Fibroblast of villous mesenchyme (primary cell): Measurements from ENCODE around the gene NIP7. TPM values are rescaled to one million over a fixed set of nuclear protein-coding genes. Genes with fewer than 3 reads are reported as not detected.

Source experiments
- DNase-seq: peaks from one replicate; pipeline ENCODE4 v3.0.0-alpha.2; 2010; ENCODE audit warnings: low read depth
- H3K4me3 ChIP-seq: 2 replicates; pipeline ENCODE4 v1.5.1; 2011; ENCODE audit warnings: low read depth, mild to moderate bottlenecking, low read length
- CTCF ChIP-seq: IDR thresholded peaks from 2 replicates; pipeline ENCODE4 v1.5.1; 2012; ENCODE audit warnings: low read depth, mild to moderate bottlenecking, low read length; ENCODE audit not compliant: insufficient read depth
- total RNA-seq: library from RNA; depleted of rRNA; stranded (reverse); fragments of >200 nt; gene quantifications from 2 replicates; pipeline ENCODE4 v1.2.3, GENCODE V29; 2012

Gene NIP7
- total RNA-seq, 1 donor = 35.4 TPM

GRCh38 chr16:69302301-69302700 lies 37.3 kb upstream of the NIP7 start:
- DNase-seq = no peak
- no peak overlapping the region for H3K4me3 ChIP-seq
- no peak for TF ChIP-seq CTCF

DNA sequence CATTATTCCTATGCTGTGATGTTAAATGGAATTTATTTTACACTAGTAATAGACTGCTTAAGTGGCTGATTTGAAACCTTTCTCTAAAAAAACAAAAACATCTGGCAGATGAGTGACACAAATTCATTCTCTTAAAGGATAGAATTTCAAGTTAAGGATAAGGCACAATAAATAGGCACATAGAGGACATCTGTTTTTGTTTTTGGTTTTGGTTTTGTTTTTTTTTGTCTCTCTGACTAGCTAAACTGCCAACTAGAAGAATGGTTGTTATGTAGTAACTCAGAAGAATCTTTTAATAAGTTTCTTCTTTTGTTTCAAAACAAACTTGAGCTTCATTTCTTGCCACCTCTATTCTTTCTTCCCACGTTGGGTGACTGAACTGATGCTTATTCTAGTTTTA lies 33.5 kb upstream of the NIP7 start:
- DNase-seq = no peak
- no peak overlapping the region for H3K4me3 ChIP-seq
- no peak for TF ChIP-seq CTCF

DNA sequence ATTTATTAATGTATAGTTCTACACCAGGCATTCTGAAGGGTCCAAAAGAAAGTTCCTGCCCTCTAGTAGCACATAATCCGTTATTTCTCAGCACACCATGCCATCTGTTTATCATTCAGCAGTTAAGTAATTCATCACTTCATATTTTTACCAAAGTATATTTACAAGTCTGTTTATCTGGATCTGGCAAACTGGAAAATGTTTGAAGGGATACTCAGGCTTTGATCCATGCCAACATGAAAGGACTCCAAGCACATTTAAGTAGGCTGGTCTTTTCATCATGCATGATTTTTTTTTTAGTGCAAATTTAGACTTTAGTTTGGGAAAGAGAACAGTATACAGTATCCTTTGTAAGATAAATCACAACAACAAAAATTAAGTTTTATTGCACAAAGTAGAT lies 32.5 kb upstream of the NIP7 start:
- TF ChIP-seq CTCF = no peak
- DNase-seq = no peak
- H3K4me3 ChIP-seq = no peak overlapping the region

- H3K4me3 ChIP-seq = no peak overlapping the region
- no peak for TF ChIP-seq CTCF
- DNase-seq = no peak
These were observed 31.7 kb upstream of the NIP7 start for GRCh38 chr16:69307856-69308255.

DNA sequence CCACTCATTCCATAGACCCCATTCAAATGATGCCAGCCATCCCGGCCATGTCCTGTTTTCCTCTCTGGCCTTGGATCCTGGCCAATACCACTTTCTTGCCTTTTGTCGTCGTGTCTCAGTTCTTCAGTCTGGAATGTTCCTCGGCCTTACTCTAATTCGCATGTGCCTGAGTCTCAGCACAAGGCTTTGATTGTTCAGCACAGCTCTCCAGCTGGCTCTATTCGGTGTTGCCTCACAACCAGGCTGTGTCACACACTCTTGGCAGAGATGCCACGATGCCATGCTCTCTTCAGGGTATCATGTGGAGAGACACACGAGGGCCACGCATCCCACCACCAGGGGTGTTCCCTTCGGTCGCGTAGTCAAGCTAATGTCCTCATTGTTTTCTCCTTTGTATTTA lies 30.3 kb upstream of the NIP7 start:
- TF ChIP-seq CTCF = no peak
- H3K4me3 ChIP-seq = no peak overlapping the region
- no peak for DNase-seq

GRCh38 chr16:69310653-69311532 lies 28.7 kb upstream of the NIP7 start, which contains the start of gene VPS4A:
TSS of gene VPS4A (plus strand) at chr16:69311350. CDS start at chr16:69311512, 162 bp downstream.
- peak; percentile 97 for DNase-seq
- H3K4me3 ChIP-seq = peak within 1 kb of the TSS; percentile 85
- peak; percentile 74 for TF ChIP-seq CTCF
